HG02798 (cell line): ENCODE measurements around the gene LYRM4.

Experiments
- ATAC-seq: cut with Tn5 transposase; IDR thresholded peaks from one replicate; pipeline ENCODE4 v1.9.1; 2021; ENCODE audit warnings: mild to moderate bottlenecking; ENCODE audit not compliant: unreplicated experiment, poor library complexity

LYRM4 gene

DNA sequence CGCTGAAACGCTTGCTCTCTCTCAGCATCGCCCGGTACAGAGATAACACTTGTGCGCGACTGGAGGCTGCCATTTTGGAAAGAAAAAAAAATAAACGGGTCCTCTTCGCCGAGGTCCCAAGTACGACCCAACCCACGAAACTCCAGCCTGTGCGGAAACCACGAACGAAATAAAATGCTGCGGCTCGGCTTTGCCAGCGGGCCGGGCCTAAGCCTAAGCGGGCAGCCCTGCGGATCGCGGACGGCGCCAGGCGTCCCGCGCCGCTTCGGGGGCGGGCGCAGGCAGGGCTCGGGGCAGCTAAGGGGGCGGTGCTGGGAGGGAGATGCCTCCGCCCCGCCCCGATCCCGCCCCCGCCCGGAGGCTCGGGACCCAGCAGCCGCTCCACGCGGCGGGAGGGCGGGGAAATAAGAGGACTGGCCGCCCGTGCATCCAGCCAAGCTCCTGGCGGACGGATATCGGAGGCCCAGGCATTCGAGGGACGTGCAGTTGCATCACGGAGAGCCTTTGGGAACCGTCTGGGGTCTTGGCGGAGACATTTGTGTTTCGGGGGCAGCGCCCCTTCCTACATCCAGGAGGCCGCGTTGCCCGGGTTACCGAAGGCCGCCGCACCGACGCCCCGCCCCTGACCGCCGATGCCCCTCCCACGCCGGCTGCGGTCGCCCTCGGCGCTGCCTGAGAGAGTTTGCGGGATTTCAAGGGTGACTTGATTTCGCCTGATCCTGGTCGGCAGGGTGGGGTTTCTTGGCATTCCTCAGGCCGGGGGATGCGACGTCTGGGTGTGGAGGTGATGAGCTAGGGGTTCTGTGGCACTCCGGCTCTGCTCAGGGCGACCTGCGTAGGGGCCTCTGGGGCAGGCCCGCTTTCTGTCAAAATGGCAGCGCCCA lies at the start of gene LYRM4, which contains the start of gene FARS2:
TSS of gene LYRM4 (minus strand) at position 290 of the 884 bp plus-strand sequence. CDS start at position 73, 217 bp downstream.
TSS of gene FARS2 (plus strand) at position 853 of the 884 bp plus-strand sequence.
- peak; percentile 82 for ATAC-seq

DNA sequence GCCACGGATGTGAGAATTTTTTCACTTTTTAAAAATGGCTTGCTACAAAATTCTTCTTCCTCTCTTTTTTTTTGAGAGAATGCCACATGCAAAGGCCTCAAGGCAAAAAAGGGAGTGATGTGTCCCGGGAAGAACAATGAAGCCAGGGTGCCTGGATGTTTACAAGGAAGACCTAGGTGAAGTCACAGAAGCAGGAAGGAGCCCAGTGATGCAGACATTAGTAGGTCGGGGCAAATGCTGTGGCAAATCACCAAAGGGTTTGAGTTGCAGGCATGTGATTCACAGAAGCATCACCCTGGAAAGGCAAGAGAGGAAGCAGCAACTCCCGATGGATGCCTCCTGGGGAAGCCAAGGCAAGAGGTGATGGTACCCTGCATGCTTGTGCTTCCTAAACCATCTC lies 47.3 kb upstream of the LYRM4 start:
- no peak for ATAC-seq

DNA sequence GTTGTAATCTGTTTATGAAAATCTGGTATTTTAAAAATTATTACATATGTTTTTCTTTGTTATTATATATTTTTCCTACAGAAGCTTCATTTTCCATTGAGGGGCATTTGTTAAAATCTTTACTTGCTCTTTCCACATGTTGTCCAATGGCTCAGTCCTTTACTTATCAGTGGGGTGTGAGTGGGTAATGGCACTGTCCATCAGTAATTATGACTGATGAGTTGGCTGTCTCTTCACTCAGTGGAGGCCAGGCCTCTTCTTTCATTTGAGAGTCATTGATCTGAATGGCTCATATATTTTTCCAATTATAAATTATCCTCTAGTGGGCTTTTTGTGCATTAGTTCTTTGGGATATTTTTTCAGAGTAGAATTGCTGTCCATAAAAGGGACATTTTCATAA lies 46.3 kb upstream of the LYRM4 start:
- ATAC-seq, result no peak

DNA sequence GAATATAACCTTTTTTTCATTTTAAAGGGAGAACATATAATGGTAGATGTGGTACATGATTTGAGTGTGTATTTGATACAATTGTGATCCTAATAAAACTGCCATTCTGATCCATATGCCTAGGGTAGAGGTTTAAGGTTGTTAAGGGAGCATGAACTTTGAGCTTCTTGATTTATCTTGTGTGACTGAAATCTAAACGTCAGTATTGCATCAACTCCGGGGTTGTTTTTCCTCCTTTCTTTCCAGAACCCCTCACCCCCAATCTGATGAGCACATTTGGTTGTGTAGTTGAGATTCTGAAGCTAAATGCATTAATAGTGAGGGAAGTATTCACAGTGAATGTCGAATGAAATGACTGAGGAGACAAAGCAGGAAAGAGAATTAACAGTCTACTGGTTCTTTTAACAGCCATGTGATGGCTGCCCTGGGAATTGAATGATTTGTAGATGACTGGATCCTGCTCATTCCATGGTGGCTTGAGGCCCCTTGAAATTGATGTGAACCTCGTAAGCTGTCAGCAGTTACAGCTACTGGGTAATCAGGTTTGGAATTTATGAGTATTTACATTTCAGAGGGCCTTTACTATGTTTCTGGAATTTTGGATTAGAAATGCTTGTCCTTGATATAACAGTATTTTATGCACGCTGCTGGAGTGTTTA lies 45.3 kb upstream of the LYRM4 start:
- no peak for ATAC-seq

DNA sequence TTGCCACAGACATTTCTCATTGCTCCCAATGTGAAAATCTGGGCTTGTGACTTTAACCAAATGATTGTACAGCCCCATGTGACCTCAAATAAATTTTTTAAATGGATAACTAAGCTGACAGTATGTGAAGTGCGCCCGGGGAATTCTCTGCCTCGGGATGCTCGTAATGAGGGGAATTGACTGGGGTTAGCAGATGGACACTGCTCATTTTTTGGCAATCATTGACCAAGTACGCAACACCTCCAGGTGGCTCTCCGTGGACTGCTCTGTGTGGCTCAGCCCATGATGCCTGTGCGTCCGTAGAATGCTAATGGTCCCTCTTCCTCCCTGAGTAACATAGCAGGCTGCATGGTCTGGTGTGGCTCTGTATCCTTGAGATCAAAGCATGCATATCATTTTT lies 42.9 kb upstream of the LYRM4 start:
- ATAC-seq, result no peak

DNA sequence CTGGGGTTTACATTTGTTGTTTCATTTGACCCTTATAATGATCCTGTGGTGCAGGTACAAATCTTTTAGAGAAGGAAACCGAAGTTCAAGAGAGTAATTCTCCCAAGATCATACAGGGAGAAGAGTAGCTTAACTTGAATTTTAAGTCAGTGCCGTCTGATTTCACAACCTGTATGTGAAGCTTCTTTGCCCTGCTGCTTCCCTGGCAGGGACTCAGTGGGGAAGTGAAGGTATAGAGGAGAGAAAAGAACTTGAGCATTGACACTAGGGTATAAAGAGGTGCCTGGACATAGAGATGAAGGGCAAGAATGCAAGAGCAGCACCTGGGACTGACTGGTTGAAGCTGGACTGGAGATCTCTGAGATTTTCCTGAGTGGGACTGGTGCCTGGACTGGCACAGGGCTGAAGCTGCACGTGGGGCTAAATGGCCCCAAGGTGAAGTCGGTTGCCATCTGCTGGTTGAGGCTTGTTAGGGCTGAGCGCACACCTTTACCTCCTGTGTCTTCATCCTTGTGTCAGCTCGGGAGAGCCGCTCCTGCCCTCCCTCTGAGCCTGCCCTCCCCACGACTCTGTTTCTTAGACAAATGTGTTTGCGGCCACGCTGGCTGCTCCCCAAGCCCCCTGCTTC lies 42.4 kb upstream of the LYRM4 start:
- peak; percentile 80 for ATAC-seq

DNA sequence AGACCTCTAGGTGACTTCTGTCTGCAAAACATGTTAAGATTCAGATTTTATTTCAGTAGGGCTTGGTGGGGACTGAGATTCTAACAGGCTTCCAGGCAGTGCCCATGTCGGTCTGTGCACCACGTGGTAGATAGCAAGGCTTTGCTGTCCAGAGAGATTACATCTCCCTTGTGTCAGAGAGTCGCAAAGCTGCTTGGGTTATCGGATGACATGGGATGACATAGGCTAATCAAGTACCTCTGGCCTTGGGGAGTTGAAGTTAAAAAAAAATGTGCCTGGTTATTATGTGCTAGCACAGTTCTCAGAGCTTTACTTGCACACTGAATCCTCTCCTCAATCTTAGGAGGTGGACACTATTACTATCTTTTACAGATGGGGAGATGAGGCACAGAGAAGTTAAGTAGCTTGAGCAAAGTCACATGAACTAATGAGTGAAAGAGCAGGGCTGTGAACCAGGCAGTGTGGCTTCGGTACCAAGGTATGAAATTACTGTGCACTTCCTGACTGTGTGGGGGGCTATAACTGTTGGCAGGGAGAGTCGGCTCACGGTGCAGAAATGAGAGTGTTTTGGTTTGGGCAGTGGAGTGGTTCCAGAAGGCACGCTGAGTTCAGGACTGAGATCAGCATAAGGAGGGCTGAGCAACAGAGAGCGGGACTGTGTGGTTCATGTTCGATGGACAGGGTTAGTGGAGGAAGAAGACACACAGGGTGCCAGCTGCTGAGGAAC lies 41.6 kb upstream of the LYRM4 start:
- peak; percentile 71 for ATAC-seq

DNA sequence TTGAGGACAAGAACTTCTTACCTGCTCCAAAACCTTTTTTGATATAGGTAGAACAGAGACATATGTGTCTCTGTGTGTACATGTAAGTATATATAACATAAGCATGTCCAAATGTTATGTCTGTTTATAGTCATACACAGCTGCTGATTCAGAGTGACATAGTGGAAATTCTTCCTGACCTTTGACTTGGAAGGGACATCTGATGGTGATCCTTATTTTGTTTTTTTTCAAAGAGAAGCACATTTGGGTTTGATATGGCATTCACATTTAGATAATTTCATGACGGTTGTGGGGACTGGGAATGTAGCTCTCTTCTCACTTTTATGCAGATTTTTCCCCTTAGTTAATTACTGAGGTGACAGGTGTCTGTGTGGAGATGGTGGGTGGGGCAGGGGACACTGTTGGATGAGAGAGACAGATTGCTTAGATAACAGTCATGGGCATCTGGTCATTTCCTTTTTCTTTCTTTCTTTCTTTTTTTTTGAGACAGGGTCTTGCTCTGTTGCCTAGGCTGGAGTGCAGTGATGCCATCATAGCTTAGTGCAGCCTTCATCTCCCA lies 39.5 kb upstream of the LYRM4 start:
- no peak for ATAC-seq

DNA sequence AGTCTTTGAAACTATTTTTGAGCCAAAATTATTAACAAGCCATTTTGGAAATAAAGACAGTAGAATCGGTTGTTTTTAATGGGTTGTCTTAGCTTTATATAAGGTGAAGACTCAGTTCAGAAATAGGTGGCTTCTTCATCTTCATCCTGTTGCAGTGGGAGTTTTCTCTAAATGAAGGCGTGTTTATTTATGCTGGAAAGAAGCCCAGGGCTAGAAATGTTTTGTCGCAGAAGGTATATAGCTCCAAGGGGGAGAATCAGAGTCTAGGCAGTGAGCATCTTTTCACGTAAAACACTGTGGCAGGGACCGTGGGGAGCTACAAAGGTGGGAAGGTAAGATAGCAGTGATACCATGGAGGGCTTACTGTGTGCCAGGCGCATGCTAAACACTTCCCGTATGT lies 34.9 kb upstream of the LYRM4 start:
- no peak for ATAC-seq

DNA sequence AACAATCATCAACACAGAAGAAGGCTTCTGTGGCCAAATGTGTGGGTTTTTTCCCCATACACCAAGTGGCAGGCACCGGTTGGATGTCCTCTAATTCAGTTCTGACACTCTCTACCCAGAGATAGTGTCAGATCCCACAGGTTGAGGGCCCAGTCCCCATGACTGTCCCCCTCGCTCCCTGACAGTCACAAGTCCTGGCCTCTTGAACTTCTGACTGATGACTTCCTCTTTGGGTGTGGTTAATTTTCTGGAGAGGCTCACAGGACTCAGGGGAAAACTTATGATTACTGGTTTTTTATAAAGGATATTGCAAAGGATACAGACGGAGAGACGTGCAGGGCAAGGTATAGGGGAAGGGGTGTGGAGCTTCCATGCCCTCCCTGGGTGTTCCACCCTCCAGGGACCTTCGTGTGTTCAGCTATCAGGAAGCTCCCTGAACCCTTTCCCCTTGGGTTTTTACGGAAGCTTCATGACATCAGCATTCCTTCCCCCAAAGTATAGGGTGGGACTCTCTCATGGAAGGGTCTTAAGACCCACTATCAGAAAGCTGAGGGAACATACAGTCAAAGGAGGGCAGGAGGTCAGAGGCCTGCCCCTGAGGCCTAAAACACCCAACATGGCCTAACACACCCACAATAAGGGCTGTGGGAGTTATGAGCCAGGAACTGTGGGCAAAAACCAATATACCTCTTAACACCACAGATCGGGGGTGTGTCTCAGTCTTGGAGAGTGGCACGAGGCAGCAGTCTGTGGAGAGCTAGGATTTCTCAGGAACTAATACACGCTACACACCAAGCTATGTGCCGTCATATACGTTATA lies 33.9 kb upstream of the LYRM4 start:
- ATAC-seq, result no peak

DNA sequence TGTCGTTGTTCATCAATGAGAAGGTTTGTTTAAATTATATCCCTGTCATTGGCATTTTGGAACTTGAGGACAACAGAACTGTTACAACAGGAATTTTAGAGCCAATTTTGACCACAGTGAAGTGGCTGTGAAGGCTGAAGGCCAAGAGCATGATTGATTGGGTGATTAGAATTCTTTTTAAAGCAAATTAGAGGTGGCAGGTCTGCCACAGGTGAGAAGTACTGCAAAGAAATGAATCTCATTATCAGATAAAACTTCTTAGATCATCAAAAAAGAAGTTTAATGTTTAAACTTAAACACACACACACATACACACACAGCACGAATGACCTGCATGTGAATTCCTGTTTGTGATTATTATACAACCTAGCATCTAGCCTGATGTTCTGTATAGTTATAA lies 32.9 kb upstream of the LYRM4 start:
- ATAC-seq, result no peak

DNA sequence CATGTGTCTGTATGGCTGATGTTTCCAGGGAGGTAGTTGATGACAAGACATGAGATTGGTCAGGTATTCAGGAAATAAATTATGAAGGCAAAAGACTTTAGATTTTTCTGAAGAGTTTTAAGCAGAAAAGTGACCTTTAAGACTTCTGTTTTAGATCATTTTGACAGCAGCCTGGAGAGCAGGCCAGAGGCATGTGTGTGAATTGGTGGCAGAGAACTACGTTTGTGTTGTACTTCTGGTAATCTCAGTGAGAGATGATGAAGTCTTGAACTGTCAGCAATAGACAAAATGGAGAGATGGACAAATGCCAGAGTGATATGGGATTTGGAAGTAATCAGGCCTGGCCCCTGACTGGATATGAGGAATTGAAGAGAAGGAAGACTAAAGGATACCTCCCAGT lies 31.4 kb upstream of the LYRM4 start:
- ATAC-seq, result no peak

DNA sequence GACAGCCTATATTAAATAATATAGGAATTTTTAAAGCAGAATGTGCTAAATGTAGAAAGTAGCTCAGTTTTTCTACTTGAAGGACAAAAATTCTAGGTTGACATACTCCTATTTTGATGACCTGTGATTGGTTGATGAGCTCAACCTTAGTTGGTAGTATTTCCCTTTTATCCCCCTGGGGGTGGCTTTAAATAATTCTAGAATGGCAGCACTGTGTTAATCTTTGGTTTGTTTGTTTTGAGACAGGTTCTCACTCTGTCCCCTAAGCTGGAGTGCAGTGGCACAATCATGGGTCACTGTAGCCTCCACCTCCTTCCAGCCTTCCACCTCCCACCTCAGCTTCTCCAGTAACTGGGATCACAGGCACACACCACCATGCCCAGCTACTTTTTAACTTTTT lies 29.8 kb upstream of the LYRM4 start:
- ATAC-seq, result no peak

DNA sequence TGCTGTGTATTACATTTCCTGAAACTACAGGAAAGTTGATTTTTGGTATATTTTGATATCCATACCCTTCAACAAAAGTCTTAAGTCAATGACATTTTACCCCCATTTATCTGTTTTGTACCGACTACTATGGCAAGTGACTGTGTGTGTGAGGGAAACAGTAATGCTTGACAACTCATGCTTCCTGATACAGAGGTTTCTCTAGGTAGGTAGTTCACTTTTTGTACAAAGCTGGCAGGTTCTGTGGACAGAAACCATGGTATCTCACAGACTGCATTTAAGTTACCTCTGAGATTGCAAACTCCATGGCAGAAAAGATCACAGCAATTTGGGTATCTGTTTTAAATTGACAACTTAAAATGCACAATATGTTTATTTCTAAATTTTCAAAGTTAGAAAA lies 29.3 kb upstream of the LYRM4 start:
- ATAC-seq, result no peak

DNA sequence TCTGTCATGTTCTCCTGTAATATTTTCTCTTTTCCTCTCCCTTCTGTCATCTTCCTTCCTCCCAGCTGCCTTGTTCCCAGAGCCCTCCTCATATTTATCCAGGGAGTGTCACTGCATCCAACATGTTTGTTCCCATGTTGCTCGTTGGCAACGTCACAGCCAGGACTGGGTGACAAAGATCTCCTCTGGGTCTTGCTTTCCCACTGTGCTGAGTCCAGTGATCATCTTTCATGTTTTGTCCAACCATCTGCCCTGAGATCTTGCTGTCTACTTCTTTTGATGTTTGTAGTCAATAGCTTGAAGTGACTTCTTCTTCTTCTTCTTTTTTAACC lies 27.2 kb upstream of the LYRM4 start:
- ATAC-seq, result no peak

DNA sequence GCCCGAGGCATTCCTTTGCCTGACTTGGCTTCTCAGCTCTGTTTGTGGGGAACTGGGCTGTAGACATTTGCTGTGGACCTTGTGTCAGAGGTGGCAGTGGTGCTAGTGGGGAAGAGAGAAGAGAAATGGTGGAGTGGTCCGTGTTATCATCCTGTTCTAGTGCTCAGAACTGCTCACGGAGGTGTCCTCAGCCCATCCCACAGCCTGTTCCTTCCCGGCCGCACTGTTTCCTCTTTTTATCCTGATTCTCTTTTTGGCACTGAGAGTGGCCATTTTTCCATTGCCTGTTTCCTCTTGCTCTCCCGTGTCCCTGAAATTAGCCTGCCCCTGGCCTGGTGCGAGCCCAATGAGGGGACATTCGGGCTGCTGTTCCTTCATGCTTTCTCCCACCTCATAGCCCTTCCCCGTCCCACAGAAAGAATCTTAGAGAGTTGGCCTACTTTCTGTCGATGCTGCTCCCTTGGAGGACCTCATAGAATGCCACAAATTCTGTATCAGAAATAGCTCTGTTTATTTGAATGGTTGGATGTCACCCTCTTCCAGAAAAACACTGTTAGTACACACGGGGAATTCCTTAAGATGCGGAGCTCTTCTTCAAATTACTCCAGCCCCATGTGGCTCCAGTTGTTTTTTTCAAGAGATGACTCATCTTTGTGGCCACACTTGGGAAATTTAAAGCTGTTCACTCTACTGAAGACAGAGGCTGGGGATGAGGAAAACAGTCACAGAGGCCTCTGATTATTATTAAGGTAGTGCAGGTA lies 26.6 kb upstream of the LYRM4 start:
- ATAC-seq, result no peak

DNA sequence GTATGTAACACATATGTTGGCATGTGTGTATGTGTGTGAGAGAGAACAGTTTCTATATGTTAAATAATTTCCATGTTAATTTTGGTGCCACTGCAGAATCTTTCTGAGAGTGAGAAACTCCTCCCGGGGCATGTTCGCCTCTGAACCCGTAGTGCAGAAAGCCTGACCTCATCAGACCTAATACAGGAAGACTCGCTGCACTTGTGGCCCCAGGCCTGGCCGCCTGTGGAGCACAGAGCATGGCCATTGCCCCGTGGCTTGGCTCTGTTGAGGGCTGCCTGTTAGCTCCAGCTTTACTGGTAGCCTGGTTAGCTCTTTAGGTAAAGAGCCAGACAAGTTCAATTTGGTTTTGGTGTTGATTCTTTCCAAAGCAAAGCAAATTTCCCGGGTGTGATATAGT lies 26.0 kb upstream of the LYRM4 start:
- ATAC-seq, result no peak

DNA sequence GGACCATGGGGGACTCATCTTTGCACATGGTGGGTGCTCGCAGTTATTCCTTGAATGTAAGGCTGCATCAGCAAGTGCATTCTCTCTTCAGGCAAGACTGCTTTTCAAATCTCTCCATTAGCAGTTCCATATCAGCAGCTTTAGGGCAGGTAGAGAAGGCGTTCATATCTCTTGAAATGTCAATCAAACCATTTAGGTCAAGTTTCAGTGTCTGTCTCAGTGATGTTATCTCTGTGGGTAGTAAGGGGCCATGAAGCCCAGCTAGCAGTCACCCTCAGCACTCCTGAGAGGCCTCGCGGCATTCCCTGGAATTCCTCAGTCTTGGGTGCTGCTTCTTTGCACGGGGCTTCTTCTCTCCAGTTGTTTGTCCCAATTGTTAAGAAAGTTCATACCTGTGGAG lies 24.8 kb upstream of the LYRM4 start:
- ATAC-seq, result no peak

DNA sequence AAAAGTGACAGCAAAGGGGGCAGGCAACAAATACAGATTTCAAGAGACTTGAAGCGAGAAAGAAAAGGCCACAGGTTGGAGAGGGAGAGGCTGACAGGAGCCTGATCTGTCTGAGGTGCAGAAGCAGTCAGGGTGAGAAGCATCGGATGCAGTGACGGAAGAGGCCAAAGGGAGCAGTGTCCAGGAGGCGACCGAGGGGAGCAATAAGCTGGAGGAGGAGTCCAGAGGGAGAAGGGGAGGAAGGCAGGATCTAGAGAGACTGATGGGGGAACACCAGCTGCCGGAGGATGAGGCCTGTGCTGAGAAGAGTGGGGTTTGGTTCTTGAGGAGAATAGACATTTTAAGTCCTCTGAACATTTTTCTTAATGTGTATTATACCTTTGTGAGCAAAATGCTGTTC lies 24.3 kb upstream of the LYRM4 start:
- no peak for ATAC-seq
